ENCODE data around the gene MAST1. TPM values are rescaled to one million over a fixed set of nuclear protein-coding genes. Genes with fewer than 3 reads are reported as not detected.
"Not testable (repeated sequence)": the region's sequence is repeated elsewhere in the genome, so short reads cannot be mapped to it uniquely, and the experiment has no call there.

Gene MAST1
- total RNA-seq, 1 experiment from 2014 or later = 2.3 TPM

- in situ Hi-C loops (cut with HindIII; ENCODE audit: low pct_unique_long_range_greater_than_20kb, low sequenced_read_pairs) = no loop called here
- no peak for DNase-seq (ENCODE audit: low read depth, low spot score)
These were observed 74.3 kb downstream of the MAST1 start for GRCh38 chr19:12912571-12912970.

- in situ Hi-C loops (cut with HindIII; ENCODE audit: low pct_unique_long_range_greater_than_20kb, low sequenced_read_pairs) = no loop called here
- DNase-seq (ENCODE audit: low read depth, low spot score) = no peak
These were observed 74.8 kb downstream of the MAST1 start for GRCh38 chr19:12913011-12913561.

GRCh38 chr19:12913851-12914690 lies 75.8 kb downstream of the MAST1 start:
- in situ Hi-C loops (cut with HindIII; ENCODE audit: low pct_unique_long_range_greater_than_20kb, low sequenced_read_pairs) = no loop called here

GRCh38 chr19:12915860-12916259 lies 77.5 kb downstream of the MAST1 start:
- DNase-seq (ENCODE audit: low read depth, low spot score); in situ Hi-C loops (cut with HindIII; ENCODE audit: low pct_unique_long_range_greater_than_20kb, low sequenced_read_pairs): not testable (repeated sequence)

More at GRCh38 chr19:12913851-12914690, 75.8 kb downstream of the MAST1 start:
- no peak for DNase-seq (ENCODE audit: low read depth, low spot score)

GRCh38 chr19:12918253-12918652 lies 79.9 kb downstream of the MAST1 start:
- DNase-seq (ENCODE audit: low read depth, low spot score) = no peak
- in situ Hi-C loops (cut with HindIII; ENCODE audit: low pct_unique_long_range_greater_than_20kb, low sequenced_read_pairs) = no loop called here

GRCh38 chr19:12921047-12921446 lies 82.7 kb downstream of the MAST1 start:
- DNase-seq (ENCODE audit: low read depth, low spot score) = no peak
- in situ Hi-C loops (cut with HindIII; ENCODE audit: low pct_unique_long_range_greater_than_20kb, low sequenced_read_pairs) = no loop called here

- in situ Hi-C loops (cut with HindIII; ENCODE audit: low pct_unique_long_range_greater_than_20kb, low sequenced_read_pairs) = no loop called here
- no peak for DNase-seq (ENCODE audit: low read depth, low spot score)
These were observed 84.6 kb downstream of the MAST1 start for GRCh38 chr19:12922959-12923358.

Small RNA genes lying within 50 kb of the gene (small RNA-seq; reads per million reads assigned to genes)
- gene MIR5695 = 0 reads per million in 2 experiments
- gene MIR6794 = 0 reads per million in 2 experiments

Other genes with a start within 250 kb of the MAST1 start
- 5.2 and 5.5 TPM in 2 replicates for gene ZNF490, start 227.7 kb upstream of the MAST1 start, total RNA-seq (2014; rRNA removed; shearing (Covaris generic))
- 11.4 and 12.4 TPM in 2 replicates for gene ZNF791, start 227.6 kb upstream of the MAST1 start, total RNA-seq (2014; rRNA removed; shearing (Covaris generic))
- gene MAN2B1, start 171.8 kb upstream of the MAST1 start, total RNA-seq (2014; rRNA removed; shearing (Covaris generic)) = 32.0 and 33.5 TPM in 2 replicates
- gene WDR83, start 171.7 kb upstream of the MAST1 start, total RNA-seq (2014; rRNA removed; shearing (Covaris generic)) = 2.9 and 8.0 TPM in 2 replicates
- 52.7 and 57.8 TPM in 2 replicates for gene DHPS, start 156.6 kb upstream of the MAST1 start, total RNA-seq (2014; rRNA removed; shearing (Covaris generic))
- gene GNG14, start 150.5 kb upstream of the MAST1 start, total RNA-seq (2014; rRNA removed; shearing (Covaris generic)) = not detected in 2 replicates
- 6.1 and 8.6 TPM in 2 replicates for gene FBXW9, start 141.9 kb upstream of the MAST1 start, total RNA-seq (2014; rRNA removed; shearing (Covaris generic))
- 13.9 and 18.2 TPM in 2 replicates for gene TNPO2, start 114.6 kb upstream of the MAST1 start, total RNA-seq (2014; rRNA removed; shearing (Covaris generic))
- 180 and 188 TPM in 2 replicates for gene TRIR, start 103.8 kb upstream of the MAST1 start, total RNA-seq (2014; rRNA removed; shearing (Covaris generic))
- 100 and 120 TPM in 2 replicates for gene GET3, start 101.0 kb upstream of the MAST1 start, total RNA-seq (2014; rRNA removed; shearing (Covaris generic))
- not detected in 2 replicates for gene BEST2, start 86.7 kb upstream of the MAST1 start, total RNA-seq (2014; rRNA removed; shearing (Covaris generic))
- gene HOOK2, start 63.0 kb upstream of the MAST1 start, total RNA-seq (2014; rRNA removed; shearing (Covaris generic)) = 4.9 and 5.7 TPM in 2 replicates
- 30.1 and 30.7 TPM in 2 replicates for gene JUNB, start 47.0 kb upstream of the MAST1 start, total RNA-seq (2014; rRNA removed; shearing (Covaris generic))
- gene PRDX2, start 36.7 kb upstream of the MAST1 start, total RNA-seq (2014; rRNA removed; shearing (Covaris generic)) = not detected in 2 replicates
- 4.7 TPM in 1 of 2 replicates, not detected in the other for gene THSD8, start 36.4 kb upstream of the MAST1 start, total RNA-seq (2014; rRNA removed; shearing (Covaris generic))
- gene RNASEH2A, start 31.9 kb upstream of the MAST1 start, total RNA-seq (2014; rRNA removed; shearing (Covaris generic)) = 27.6 and 29.2 TPM in 2 replicates
- 0.21 and 1.6 TPM in 2 replicates for gene RTBDN, start 3.9 kb upstream of the MAST1 start, total RNA-seq (2014; rRNA removed; shearing (Covaris generic))
- 74.1 and 75.9 TPM in 2 replicates for gene DNASE2, start 42.9 kb downstream of the MAST1 start, total RNA-seq (2014; rRNA removed; shearing (Covaris generic))
- 0.24 TPM in 1 of 2 replicates, not detected in the other for gene KLF1, start 48.7 kb downstream of the MAST1 start, total RNA-seq (2014; rRNA removed; shearing (Covaris generic))
- 14.2 and 20.5 TPM in 2 replicates for gene GCDH, start 52.6 kb downstream of the MAST1 start, total RNA-seq (2014; rRNA removed; shearing (Covaris generic))
- gene SYCE2, start 80.8 kb downstream of the MAST1 start, total RNA-seq (2014; rRNA removed; shearing (Covaris generic)) = 0.50 and 0.64 TPM in 2 replicates
- gene FARSA, start 95.2 kb downstream of the MAST1 start, total RNA-seq (2014; rRNA removed; shearing (Covaris generic)) = 42.1 and 44.7 TPM in 2 replicates
- 1,274 and 1,279 TPM in 2 replicates for gene CALR, start 100.1 kb downstream of the MAST1 start, total RNA-seq (2014; rRNA removed; shearing (Covaris generic))
- 126 and 134 TPM in 2 replicates for gene RAD23A, start 107.3 kb downstream of the MAST1 start, total RNA-seq (2014; rRNA removed; shearing (Covaris generic))
- gene GADD45GIP1, start 118.7 kb downstream of the MAST1 start, total RNA-seq (2014; rRNA removed; shearing (Covaris generic)) = 39.6 and 45.7 TPM in 2 replicates
- not detected in 2 replicates for gene DAND5, start 131.1 kb downstream of the MAST1 start, total RNA-seq (2014; rRNA removed; shearing (Covaris generic))
- gene NFIX, start 157.0 kb downstream of the MAST1 start, total RNA-seq (2014; rRNA removed; shearing (Covaris generic)) = 4.2 and 4.9 TPM in 2 replicates